LHCN-M2 (cell line): Measurements from ENCODE around the gene RUNX1. TPM values are rescaled to one million over a fixed set of nuclear protein-coding genes. Genes with fewer than 3 reads are reported as not detected.

ENCODE experiments used
- DNase-seq: peaks from one replicate; pipeline ENCODE4 v3.0.0-alpha.2; 2012; ENCODE audit warnings: low read depth
- total RNA-seq: library from RNA; depleted of rRNA; stranded (reverse); fragments of >200 nt; gene quantifications from 2 replicates; pipeline ENCODE4 v1.2.3, GENCODE V29; 2014

The RUNX1 gene
- total RNA-seq, 1 experiment from 2014 or later: 43.9 TPM

GRCh38 chr21:34992736-34993398 is 56.2 kb downstream of the RUNX1 start:
- DNase-seq: no peak

- no peak for DNase-seq
Observed at GRCh38 chr21:34992180-34992579, 56.9 kb downstream of the RUNX1 start.

- no peak for DNase-seq
Observed at GRCh38 chr21:34991366-34991957, 57.6 kb downstream of the RUNX1 start.

GRCh38 chr21:34990842-34991241 is 58.3 kb downstream of the RUNX1 start:
- no peak for DNase-seq

GRCh38 chr21:34989337-34990151 is 59.6 kb downstream of the RUNX1 start:
- no peak for DNase-seq

- DNase-seq: no peak
Observed at GRCh38 chr21:34988625-34989024, 60.5 kb downstream of the RUNX1 start.

- DNase-seq: peak; percentile 74
Observed at GRCh38 chr21:34988139-34988538, 61.0 kb downstream of the RUNX1 start.

GRCh38 chr21:34987501-34988072 is 61.5 kb downstream of the RUNX1 start:
- DNase-seq: no peak

GRCh38 chr21:34986561-34987500 is 62.3 kb downstream of the RUNX1 start:
- DNase-seq: peak; percentile 87

- no peak for DNase-seq
Observed at GRCh38 chr21:34984356-34985058, 64.6 kb downstream of the RUNX1 start.

GRCh38 chr21:34983680-34984086 is 65.4 kb downstream of the RUNX1 start:
- DNase-seq: peak; percentile 91

- DNase-seq: peak; percentile 45
Observed at GRCh38 chr21:34981791-34982190, 67.3 kb downstream of the RUNX1 start.

GRCh38 chr21:34980423-34981115 is 68.5 kb downstream of the RUNX1 start:
- DNase-seq: no peak

- no peak for DNase-seq
Observed at GRCh38 chr21:34979383-34979782, 69.7 kb downstream of the RUNX1 start.

- no peak for DNase-seq
Observed at GRCh38 chr21:34977333-34977732, 71.8 kb downstream of the RUNX1 start.

- DNase-seq: no peak
Observed at GRCh38 chr21:34974162-34974981, 74.7 kb downstream of the RUNX1 start.

- no peak for DNase-seq
Observed at GRCh38 chr21:34973685-34974084, 75.4 kb downstream of the RUNX1 start.

- no peak for DNase-seq
Observed at GRCh38 chr21:34971656-34972055, 77.4 kb downstream of the RUNX1 start.

GRCh38 chr21:34970566-34970965 is 78.5 kb downstream of the RUNX1 start:
- DNase-seq: no peak
